ENCODE measurements around the gene ZNF655. TPM values are rescaled to one million over a fixed set of nuclear protein-coding genes. Genes with fewer than 3 reads are reported as not detected.

Gene ZNF655
- total and polyA plus RNA-seq, 2 experiments from 2014 or later, result 20.6 to 55.8 TPM

- H3K4me3 ChIP-seq, result peak overlapping the region; percentile 99
- peaks cover 11% of the 10 kb centered on the region; the same call in 1 of the 2 replicates for H3K36me3 ChIP-seq (ENCODE audit: insufficient read depth)
These were observed 1.2 kb upstream of the ZNF655 start for GRCh38 chr7:99557196-99557607.

GRCh38 chr7:99557940-99558305 is 519 bp upstream of the ZNF655 start:
- peak overlapping the region; percentile 92 for H3K27ac Mint-ChIP-seq
- peak overlapping the region; percentile 97 for H3K27ac ChIP-seq (ENCODE audit: low read depth)
- H3K79me2 ChIP-seq (replicated peaks; ENCODE audit: insufficient read depth), result peaks cover 49% of the 10 kb centered on the region
- no peaks in the 10 kb centered on the region for H3K9me2 ChIP-seq (ENCODE audit: insufficient read depth)
- H2AFZ ChIP-seq, result peak overlapping the region; percentile 98
- H3K4me1 Mint-ChIP-seq, result peaks cover 4% of the 10 kb centered on the region
- peaks cover 29% of the 10 kb centered on the region for H3F3A ChIP-seq (replicated peaks; ENCODE audit: low read depth)
- H3K36me3 Mint-ChIP-seq (ENCODE audit: low read depth), result peaks cover 34% of the 10 kb centered on the region
- H3K4me2 ChIP-seq, result peak overlapping the region; percentile 98
- H3K27me3 Mint-ChIP-seq (ENCODE audit: insufficient read depth, low read depth, poor library complexity), result peaks cover 13% of the 10 kb centered on the region
- peaks cover 16% of the 10 kb centered on the region; the same call in 1 of the 2 replicates for H4K20me1 ChIP-seq (replicated peaks; ENCODE audit: insufficient read depth)
- no peak for TF ChIP-seq ZNF114 (CRISPR knock-in tag; IDR thresholded peaks at IDR 0.05)
- no peak for TF ChIP-seq POLR2AphosphoS5 (IDR thresholded peaks at IDR 0.05; ENCODE audit: low read depth)
- peak overlapping the region; percentile 99 for H3K4me3 ChIP-seq
- no peaks in the 10 kb centered on the region for H3K9me3 Mint-ChIP-seq
- H3K4me1 ChIP-seq (ENCODE audit: insufficient read depth), result peaks cover 7% of the 10 kb centered on the region
- peaks cover 18% of the 10 kb centered on the region; the same call in 1 of the 2 replicates for H3K36me3 ChIP-seq (ENCODE audit: insufficient read depth)
- H3K27me3 ChIP-seq (ENCODE audit: insufficient read depth), result no peaks in the 10 kb centered on the region
- ATAC-seq (peak; percentile 32), DNase-seq (ENCODE audit: low spot score) (peak; percentile 52)
- peak overlapping the region; percentile 98 for H3K4me3 Mint-ChIP-seq

More at GRCh38 chr7:99557196-99557607, 1.2 kb upstream of the ZNF655 start:
- Histone ChIP-seq H3F3A (replicated peaks; ENCODE audit: low read depth) (peaks cover 29% of the 10 kb centered on the region), H3K4me2 (peak overlapping the region; percentile 98), H3K9me2 (ENCODE audit: insufficient read depth) (no peaks in the 10 kb centered on the region), H2AFZ (no peak overlapping the region), H3K4me1 (ENCODE audit: insufficient read depth) (peaks cover 7% of the 10 kb centered on the region), H3K27me3 (ENCODE audit: insufficient read depth) (no peaks in the 10 kb centered on the region), H4K20me1 (replicated peaks; ENCODE audit: insufficient read depth) (peaks cover 12% of the 10 kb centered on the region; the same call in 1 of the 2 replicates), H3K79me2 (replicated peaks; ENCODE audit: insufficient read depth) (peaks cover 49% of the 10 kb centered on the region), H3K27ac (ENCODE audit: low read depth) (no peak overlapping the region)
- H3K27me3 Mint-ChIP-seq (ENCODE audit: insufficient read depth, low read depth, poor library complexity), result peaks cover 13% of the 10 kb centered on the region
- peak overlapping the region; percentile 98 for H3K4me3 Mint-ChIP-seq
- peak; percentile 41 for TF ChIP-seq REST (IDR thresholded peaks at IDR 0.05; ENCODE audit: unreplicated experiment)
- TF ChIP-seq EZH2 (IDR thresholded peaks at IDR 0.05; ENCODE audit: low read depth, unreplicated experiment), result no peak
- no peaks in the 10 kb centered on the region for H3K9me3 Mint-ChIP-seq
- peaks cover 6% of the 10 kb centered on the region for H3K4me1 Mint-ChIP-seq
- H3K27ac Mint-ChIP-seq, result no peak overlapping the region
- peaks cover 27% of the 10 kb centered on the region for H3K36me3 Mint-ChIP-seq (ENCODE audit: low read depth)
- DNase-seq (ENCODE audit: low spot score) (no peak), ATAC-seq (no peak)

- H3K36me3 Mint-ChIP-seq (ENCODE audit: low read depth), result peaks cover 45% of the 10 kb centered on the region
- no peaks in the 10 kb centered on the region for H3K9me3 Mint-ChIP-seq
- Histone ChIP-seq H4K20me1 (replicated peaks; ENCODE audit: insufficient read depth) (peaks cover 20% of the 10 kb centered on the region), H2AFZ (peak overlapping the region; percentile 92), H3K4me2 (peak overlapping the region; percentile 98), H3K4me3 (peak overlapping the region; percentile 99), H3F3A (replicated peaks; ENCODE audit: low read depth) (peaks cover 29% of the 10 kb centered on the region), H3K27ac (ENCODE audit: low read depth) (peak overlapping the region; percentile 96), H3K27me3 (ENCODE audit: insufficient read depth) (no peaks in the 10 kb centered on the region), H3K4me1 (ENCODE audit: insufficient read depth) (peaks cover 7% of the 10 kb centered on the region), H3K9me2 (ENCODE audit: insufficient read depth) (no peaks in the 10 kb centered on the region), H3K79me2 (replicated peaks; ENCODE audit: insufficient read depth) (peaks cover 49% of the 10 kb centered on the region), H3K36me3 (ENCODE audit: insufficient read depth) (peaks cover 28% of the 10 kb centered on the region)
- H3K4me1 Mint-ChIP-seq, result peaks cover 4% of the 10 kb centered on the region
- peaks cover 11% of the 10 kb centered on the region for H3K27me3 Mint-ChIP-seq (ENCODE audit: insufficient read depth, low read depth, poor library complexity)
- H3K4me3 Mint-ChIP-seq, result peak overlapping the region; percentile 98
- H3K27ac Mint-ChIP-seq, result peak overlapping the region; percentile 92
- ATAC-seq (no peak), DNase-seq (ENCODE audit: low spot score) (peak; percentile 62)
- no peak for TF ChIP-seq EZH2phosphoT487 (IDR thresholded peaks at IDR 0.05; ENCODE audit: unreplicated experiment)
- TF ChIP-seq JUNB (IDR thresholded peaks at IDR 0.05; ENCODE audit: unreplicated experiment), result no peak
- no peak for TF ChIP-seq NANOG (IDR thresholded peaks at IDR 0.05; ENCODE audit: borderline replicate concordance)
- TF ChIP-seq POLR2AphosphoS5 (IDR thresholded peaks at IDR 0.05; ENCODE audit: low read depth), result no peak
- no peak for TF ChIP-seq ZNF114 (CRISPR knock-in tag; IDR thresholded peaks at IDR 0.05)
- no peak for TF ChIP-seq CTCF (conservative IDR thresholded peaks at IDR 0.05; ENCODE audit: low read depth in 2 of 2)
- TF ChIP-seq ZNF331 (CRISPR knock-in tag; IDR thresholded peaks at IDR 0.05; ENCODE audit: low read depth), result no peak
These were observed 903 bp downstream of the ZNF655 start for GRCh38 chr7:99559175-99559915.

All from GM23338 (cell line).